HG02943 (cell line): ENCODE data around the gene SAP30.

Experiments
- ATAC-seq: cut with Tn5 transposase; IDR thresholded peaks from one replicate; pipeline ENCODE4 v1.9.1; 2021; ENCODE audit warnings: mild to moderate bottlenecking, low read depth, moderate library complexity; ENCODE audit not compliant: unreplicated experiment

Gene SAP30

GRCh38 chr4:173411106-173411693 is 40.4 kb downstream of the SAP30 start:
- no peak for ATAC-seq

GRCh38 chr4:173413036-173413435 is 42.3 kb downstream of the SAP30 start:
- no peak for ATAC-seq

- ATAC-seq: no peak
Observed at GRCh38 chr4:173414456-173414855, 43.7 kb downstream of the SAP30 start.

- no peak for ATAC-seq
Observed at GRCh38 chr4:173415092-173415491, 44.3 kb downstream of the SAP30 start.

- no peak for ATAC-seq
Observed at GRCh38 chr4:173415885-173416653, 45.3 kb downstream of the SAP30 start.

- no peak for ATAC-seq
Observed at GRCh38 chr4:173417833-173418232, 47.1 kb downstream of the SAP30 start.

- ATAC-seq: no peak
Observed at GRCh38 chr4:173418639-173419038, 47.9 kb downstream of the SAP30 start.

GRCh38 chr4:173420324-173420752 is 49.6 kb downstream of the SAP30 start:
- ATAC-seq: no peak

GRCh38 chr4:173420801-173421200 is 50.0 kb downstream of the SAP30 start:
- ATAC-seq: no peak

GRCh38 chr4:173424899-173425805 is 54.4 kb downstream of the SAP30 start:
- ATAC-seq: no peak

- ATAC-seq: no peak
Observed at GRCh38 chr4:173426064-173426463, 55.3 kb downstream of the SAP30 start.
